Activated T-cell treated with anti-CD3 and anti-CD28 coated beads, Interleukin-2, amount 50 U/mL, for 72 hours (primary cell): ENCODE data around the gene INPP5F. TPM values are rescaled to one million over a fixed set of nuclear protein-coding genes. Genes with fewer than 3 reads are reported as not detected.
A peak's percentile ranks its signal among the peaks of the same experiment; 100 is the strongest.
"Not testable (repeated sequence)": the region's sequence is repeated elsewhere in the genome, so short reads cannot be mapped to it uniquely, and the experiment has no call there.

Source experiments
- ATAC-seq, 2 donors: fragments of 150-1000 bp; cut with Tn5 transposase; replicated peaks in 1 of 2; 2 replicates each; pipeline ENCODE4 v1.10.0; 2021; ENCODE audit warnings: moderate library complexity in 2 of 2, mild to moderate bottlenecking in 1 of 2
- DNase-seq, 2 donors: peaks; one replicate each; pipeline ENCODE4 v3.0.0; 2021 to 2022; ENCODE audit warnings: mixed read lengths in 1 of 2
- H3K27ac Mint-ChIP-seq: one replicate; pipeline ENCODE4 v1.8.0; 2022; ENCODE audit warnings: mild to moderate bottlenecking, moderate library complexity, mixed read lengths
- H3K27me3 Mint-ChIP-seq: one replicate; pipeline ENCODE4 v1.8.0; 2022; ENCODE audit warnings: low read depth, mixed read lengths
- H3K36me3 Mint-ChIP-seq, 2 donors: one replicate each; pipeline ENCODE4 v1.8.0; 2022; ENCODE audit warnings: mixed read lengths in 2 of 2, mild to moderate bottlenecking in 1 of 2; ENCODE audit not compliant: insufficient read depth in 2 of 2
- H3K4me1 Mint-ChIP-seq: one replicate; pipeline ENCODE4 v1.8.0; 2022; ENCODE audit warnings: low read depth, mixed read lengths
- H3K4me3 Mint-ChIP-seq, 2 donors: one replicate each; pipeline ENCODE4 v1.8.0; 2022; ENCODE audit warnings: mild to moderate bottlenecking in 2 of 2, mixed read lengths in 2 of 2, moderate library complexity in 2 of 2
- H3K9me3 Mint-ChIP-seq, 2 donors: one replicate each; pipeline ENCODE4 v1.8.0; 2022; ENCODE audit warnings: mixed read lengths in 2 of 2
- total RNA-seq, 2 donors: library from RNA; stranded (reverse); gene quantifications; one replicate each; pipeline ENCODE4 v1.2.3, GENCODE V29; 2022

INPP5F gene
- total RNA-seq, 2 donors from 2014 or later, result 12.9 to 15.0 TPM

DNA sequence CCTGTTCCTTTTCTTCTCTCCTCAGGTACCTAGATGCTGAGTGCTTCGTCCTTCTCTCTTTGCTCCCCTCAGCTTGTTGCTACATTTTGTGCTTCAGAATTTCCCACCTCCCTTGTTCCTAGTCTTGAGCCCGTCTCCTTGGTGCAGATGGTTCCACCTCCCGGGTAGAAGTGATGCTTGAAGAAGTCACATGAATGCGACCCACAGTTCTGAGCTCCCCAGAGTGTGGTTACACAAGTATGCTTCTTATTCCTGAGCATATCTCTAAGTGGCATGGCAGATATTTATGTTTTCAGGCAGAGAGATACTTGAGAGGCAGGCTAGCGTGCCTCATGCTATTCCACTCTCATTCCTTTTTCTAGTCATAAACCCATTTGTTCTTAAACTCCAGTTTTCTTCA, 34.0 kb downstream of the INPP5F start:
- no peak for ATAC-seq
- H3K9me3 Mint-ChIP-seq, result no peaks in the 10 kb centered on the region

DNA sequence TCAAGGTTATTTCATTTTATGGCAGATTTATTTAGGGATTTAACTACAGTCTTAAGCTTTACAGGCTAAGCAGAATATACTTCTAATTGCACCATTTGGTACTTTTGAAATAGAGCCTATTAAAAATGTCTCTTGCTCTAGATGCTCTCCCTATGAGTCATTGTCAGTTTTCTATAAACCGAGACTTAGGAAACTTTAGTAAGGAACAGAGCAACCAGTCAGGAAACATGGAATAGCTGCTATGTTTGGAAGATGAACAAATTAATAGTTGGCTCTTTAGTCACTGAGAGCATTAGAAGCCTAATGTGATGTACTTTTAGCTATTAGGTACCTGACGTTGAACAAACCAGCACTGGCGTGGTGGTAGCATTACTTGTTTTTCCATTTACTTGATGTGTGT, 35.3 kb downstream of the INPP5F start:
- Mint-ChIP-seq H3K4me3 (no peak overlapping the region), H3K27me3 (no peaks in the 10 kb centered on the region), H3K4me1 (peaks cover 13% of the 10 kb centered on the region), H3K27ac (no peak overlapping the region), H3K36me3 (no peaks in the 10 kb centered on the region), H3K9me3 (no peaks in the 10 kb centered on the region)
- ATAC-seq, result no peak
- DNase-seq, result no peak

More for the DNA sequence above, 34.0 kb downstream of the INPP5F start:
- Mint-ChIP-seq H3K4me3 (no peak overlapping the region), H3K4me1 (peaks cover 13% of the 10 kb centered on the region), H3K27me3 (no peaks in the 10 kb centered on the region), H3K36me3 (no peaks in the 10 kb centered on the region), H3K27ac (peak overlapping the region; percentile 0)
- no peak for DNase-seq

DNA sequence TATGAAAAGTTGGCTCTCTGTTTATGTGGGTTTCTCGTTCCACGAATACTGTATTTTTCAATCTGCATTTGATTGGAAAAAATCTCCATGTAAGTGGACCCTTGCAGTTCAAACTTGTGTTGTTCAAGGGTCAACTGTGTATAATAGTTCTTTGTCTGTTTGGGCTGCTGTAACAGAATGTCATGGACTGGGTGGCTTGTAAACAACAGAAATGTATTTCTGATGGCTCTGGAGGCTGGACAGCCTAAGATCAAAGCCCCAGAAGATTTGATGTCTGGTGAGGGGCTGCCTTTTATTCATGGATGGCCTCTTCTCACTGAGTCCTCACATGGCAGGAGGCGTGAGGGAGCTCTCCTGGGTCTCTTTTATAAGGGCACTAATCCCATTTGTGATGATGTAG, 36.2 kb downstream of the INPP5F start:
- no peak for DNase-seq
- no peak for ATAC-seq
- Mint-ChIP-seq H3K36me3 (no peaks in the 10 kb centered on the region), H3K27ac (no peak overlapping the region), H3K27me3 (no peaks in the 10 kb centered on the region), H3K4me1 (peaks cover 13% of the 10 kb centered on the region), H3K4me3 (no peak overlapping the region), H3K9me3 (no peaks in the 10 kb centered on the region)

DNA sequence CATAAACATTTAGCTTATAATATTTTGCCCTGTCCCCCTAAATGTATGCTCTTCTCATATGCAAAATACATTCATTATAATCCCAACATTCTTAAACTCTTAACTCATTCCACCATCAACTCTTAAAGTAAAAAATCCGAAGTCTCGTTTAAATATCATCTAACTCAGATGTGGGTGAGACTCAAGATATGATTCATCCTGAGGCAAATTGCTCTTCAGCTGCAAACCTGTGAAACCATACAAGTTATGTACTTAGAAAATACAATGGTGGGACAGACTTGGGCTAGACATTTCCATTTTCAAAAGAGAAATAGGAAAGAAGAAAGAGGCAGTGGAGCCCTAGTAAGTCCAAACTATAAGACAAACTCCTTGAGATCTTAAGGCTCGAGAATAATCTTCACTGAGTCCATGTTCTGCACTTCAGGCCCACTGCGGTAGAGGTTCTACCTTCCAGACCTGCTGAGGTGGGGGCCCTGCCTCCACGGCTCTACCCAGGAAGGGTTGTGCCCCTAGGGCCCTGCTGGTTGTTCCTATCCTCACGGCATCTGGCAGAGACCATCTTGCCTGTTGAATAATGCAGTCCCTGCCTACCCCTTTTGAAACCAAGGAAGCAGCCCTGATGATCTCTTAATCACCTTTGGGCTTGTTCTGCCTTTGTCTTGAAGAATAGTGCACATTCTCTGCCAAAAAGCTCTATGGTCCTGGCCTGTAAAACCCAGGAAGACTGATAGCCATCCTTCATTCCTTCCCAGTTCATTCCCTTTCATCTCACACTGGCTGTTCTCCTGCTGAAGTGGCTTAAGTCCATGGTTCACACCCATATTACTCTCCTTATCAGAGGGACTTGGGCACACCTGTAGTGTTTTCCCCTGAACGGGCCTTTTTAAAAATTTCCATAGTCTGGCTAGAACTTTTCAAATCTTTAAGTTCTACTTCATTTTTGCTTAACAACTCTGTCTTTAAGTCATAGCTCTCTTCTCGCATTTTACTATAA, 37.3 kb downstream of the INPP5F start:
- no peaks in the 10 kb centered on the region for H3K27me3 Mint-ChIP-seq
- H3K36me3 Mint-ChIP-seq, result no peaks in the 10 kb centered on the region
- H3K27ac Mint-ChIP-seq, result no peak overlapping the region
- H3K4me1 Mint-ChIP-seq, result peaks cover 13% of the 10 kb centered on the region
- H3K4me3 Mint-ChIP-seq, result peak overlapping the region in 1 of 2 donors; percentile 11
- ATAC-seq (peak; percentile 51 to 71), DNase-seq (no peak)
- no peaks in the 10 kb centered on the region for H3K9me3 Mint-ChIP-seq

DNA sequence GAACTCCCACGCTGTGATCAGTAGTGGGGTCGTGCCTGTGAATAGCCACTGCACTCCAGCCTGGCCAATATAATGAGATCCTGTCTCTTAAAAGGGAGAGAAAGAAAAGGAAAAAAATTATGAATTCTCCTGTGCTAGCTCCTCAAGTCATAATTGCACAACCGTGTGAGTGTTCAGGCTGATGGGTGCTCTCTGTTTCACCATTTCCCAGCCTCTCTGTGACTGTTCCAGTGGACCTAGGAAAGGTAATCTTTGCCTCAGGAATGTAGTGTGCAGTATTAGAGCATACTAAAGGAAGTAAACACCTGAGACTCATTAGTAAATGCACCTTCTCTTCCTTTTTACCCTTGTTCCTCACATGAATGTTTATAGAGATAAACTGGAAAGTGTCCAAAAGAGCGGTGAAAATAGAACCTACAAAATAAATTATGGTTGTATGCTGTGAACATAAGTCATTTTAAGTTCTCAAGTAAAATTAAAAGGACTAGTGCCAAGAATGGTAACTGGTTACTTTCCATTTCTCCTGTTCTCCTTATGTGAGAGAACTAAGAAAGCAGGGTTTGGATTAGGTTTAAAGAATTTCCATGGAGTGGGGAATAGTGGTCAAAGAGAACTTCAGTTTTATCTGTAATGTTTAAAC, 42.7 kb downstream of the INPP5F start:
- H3K27ac Mint-ChIP-seq, result no peak overlapping the region
- DNase-seq, result no peak

DNA sequence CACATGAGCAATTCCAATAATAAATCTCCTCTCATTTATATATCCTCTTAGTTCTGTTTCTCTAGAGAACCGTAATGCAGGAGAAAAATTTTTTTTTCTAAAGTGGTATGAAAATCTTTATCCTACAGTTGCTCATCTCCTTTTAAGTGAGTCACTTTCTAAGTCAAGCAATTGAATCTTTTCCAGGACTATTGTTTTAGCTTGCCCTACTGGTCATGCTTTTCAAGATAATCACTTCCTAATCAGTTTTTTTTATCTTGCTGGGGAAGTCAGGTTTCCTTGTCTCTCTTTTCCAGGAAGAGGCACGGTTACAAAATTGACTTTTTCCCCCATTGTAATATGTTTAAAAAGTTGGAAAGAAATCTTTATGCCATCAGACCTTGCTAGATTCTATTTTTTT, 44.0 kb downstream of the INPP5F start:
- peaks cover 0 to 1% of the 10 kb centered on the region in 2 donors for H3K36me3 Mint-ChIP-seq
- DNase-seq, result no peak
- ATAC-seq, result no peak
- H3K4me3 Mint-ChIP-seq, result no peak overlapping the region
- H3K4me1 Mint-ChIP-seq, result peaks cover 6% of the 10 kb centered on the region
- no peak overlapping the region for H3K27ac Mint-ChIP-seq
- H3K27me3 Mint-ChIP-seq, result no peaks in the 10 kb centered on the region
- no peaks in the 10 kb centered on the region for H3K9me3 Mint-ChIP-seq

More for the DNA sequence above, 42.7 kb downstream of the INPP5F start:
- peaks cover 2% of the 10 kb centered on the region for H3K4me1 Mint-ChIP-seq
- H3K27me3 Mint-ChIP-seq, result no peaks in the 10 kb centered on the region
- H3K9me3 Mint-ChIP-seq, result no peaks in the 10 kb centered on the region
- H3K4me3 Mint-ChIP-seq, result no peak overlapping the region
- no peak for ATAC-seq
- H3K36me3 Mint-ChIP-seq, result peaks cover 0 to 1% of the 10 kb centered on the region in 2 donors

DNA sequence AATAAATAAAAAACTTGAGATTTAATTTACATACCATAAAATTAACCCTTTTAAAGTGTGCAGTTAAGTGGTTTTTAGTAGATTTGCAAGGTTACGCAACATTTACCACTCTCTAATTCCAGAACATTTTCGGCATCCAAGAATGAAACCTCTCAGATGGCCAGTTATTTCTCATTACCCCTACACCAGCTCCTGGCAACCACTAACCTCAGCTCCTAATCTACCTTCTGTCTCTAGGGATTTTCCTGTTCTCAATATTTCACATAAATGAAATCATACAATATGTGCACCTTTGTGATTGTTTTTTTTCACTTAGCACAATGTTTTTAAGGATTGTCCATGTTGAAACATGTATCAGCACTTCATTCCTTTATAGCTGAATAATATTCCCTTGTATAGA, 45.1 kb downstream of the INPP5F start:
- ATAC-seq (no peak), DNase-seq (no peak)
- Mint-ChIP-seq H3K36me3 (peaks cover 0 to 1% of the 10 kb centered on the region in 2 donors), H3K27ac (no peak overlapping the region), H3K9me3 (no peaks in the 10 kb centered on the region), H3K4me1 (peaks cover 13% of the 10 kb centered on the region), H3K27me3 (no peaks in the 10 kb centered on the region), H3K4me3 (no peak overlapping the region)

DNA sequence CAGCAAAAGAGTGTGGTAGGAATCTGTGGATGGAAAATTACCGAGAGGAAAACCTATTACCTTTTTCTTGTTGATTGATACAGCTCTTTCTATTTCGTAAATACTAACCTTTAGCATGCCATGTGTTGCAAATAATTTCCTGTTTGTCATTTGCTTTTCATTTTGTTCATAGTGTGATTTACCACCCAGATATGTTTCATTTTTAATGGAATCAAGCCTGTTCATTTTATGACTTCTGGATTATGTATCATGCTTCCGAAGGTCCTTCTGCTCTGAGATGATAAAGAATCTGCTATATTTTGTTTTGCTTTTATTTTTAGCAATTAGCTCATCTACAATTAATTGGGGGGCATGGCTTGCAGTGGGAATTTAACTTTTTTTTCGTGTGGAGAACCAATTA, 46.5 kb downstream of the INPP5F start:
- Mint-ChIP-seq H3K36me3 (peaks cover 0 to 1% of the 10 kb centered on the region in 2 donors), H3K27me3 (no peaks in the 10 kb centered on the region), H3K4me3 (no peak overlapping the region), H3K4me1 (peaks cover 13% of the 10 kb centered on the region), H3K27ac (peak overlapping the region; percentile 22), H3K9me3 (no peaks in the 10 kb centered on the region)
- no peak for DNase-seq
- ATAC-seq, result no peak

DNA sequence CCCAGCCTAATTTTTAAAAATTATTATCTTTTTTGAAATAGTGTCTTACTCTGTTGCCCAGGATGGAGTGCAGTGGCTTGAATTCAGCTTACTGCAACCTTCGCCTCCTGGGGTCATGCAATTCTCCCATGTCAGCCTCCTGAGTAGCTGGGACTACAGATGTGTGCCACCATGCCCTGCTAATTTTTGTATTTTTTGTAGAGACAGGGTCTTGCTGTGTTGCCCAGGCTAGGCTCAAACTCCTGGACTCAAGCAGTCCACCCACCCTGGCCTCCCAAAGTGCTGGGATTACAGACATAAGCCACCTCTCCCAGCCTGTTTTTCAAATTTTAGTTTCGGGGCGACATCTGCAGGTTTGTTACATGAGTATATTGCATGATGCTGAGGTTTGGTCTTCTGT, 47.2 kb downstream of the INPP5F start:
- H3K4me3 Mint-ChIP-seq, H3K27ac Mint-ChIP-seq, DNase-seq, ATAC-seq, H3K9me3 Mint-ChIP-seq, H3K27me3 Mint-ChIP-seq, H3K36me3 Mint-ChIP-seq: not testable (repeated sequence)
- peaks cover 13% of the 10 kb centered on the region for H3K4me1 Mint-ChIP-seq

DNA sequence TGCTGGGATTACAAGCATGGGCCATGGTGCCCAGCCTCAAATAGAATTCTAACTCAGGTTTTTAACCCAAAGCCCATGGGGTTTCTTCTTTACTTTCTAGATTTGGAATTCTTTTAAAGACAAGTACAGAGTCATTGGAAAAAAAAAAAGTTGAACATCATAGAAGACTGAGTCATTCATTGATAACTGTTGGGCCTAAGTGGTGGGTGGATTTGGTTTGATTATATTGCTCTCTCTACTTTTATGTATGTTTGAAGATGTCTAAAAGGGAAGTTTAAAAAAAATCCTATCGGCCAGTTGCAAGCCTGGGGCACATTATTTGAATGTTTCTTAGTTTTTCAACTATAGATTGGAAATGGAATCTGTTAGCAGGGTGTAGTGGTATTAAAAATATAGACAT, 49.7 kb downstream of the INPP5F start:
- DNase-seq (no peak), ATAC-seq (no peak)
- no peaks in the 10 kb centered on the region for H3K27me3 Mint-ChIP-seq
- H3K27ac Mint-ChIP-seq, result peak overlapping the region; percentile 36
- H3K4me1 Mint-ChIP-seq, result peaks cover 13% of the 10 kb centered on the region
- H3K9me3 Mint-ChIP-seq, result no peaks in the 10 kb centered on the region
- H3K4me3 Mint-ChIP-seq, result peak overlapping the region in 1 of 2 donors; percentile 6
- no peaks in the 10 kb centered on the region for H3K36me3 Mint-ChIP-seq

DNA sequence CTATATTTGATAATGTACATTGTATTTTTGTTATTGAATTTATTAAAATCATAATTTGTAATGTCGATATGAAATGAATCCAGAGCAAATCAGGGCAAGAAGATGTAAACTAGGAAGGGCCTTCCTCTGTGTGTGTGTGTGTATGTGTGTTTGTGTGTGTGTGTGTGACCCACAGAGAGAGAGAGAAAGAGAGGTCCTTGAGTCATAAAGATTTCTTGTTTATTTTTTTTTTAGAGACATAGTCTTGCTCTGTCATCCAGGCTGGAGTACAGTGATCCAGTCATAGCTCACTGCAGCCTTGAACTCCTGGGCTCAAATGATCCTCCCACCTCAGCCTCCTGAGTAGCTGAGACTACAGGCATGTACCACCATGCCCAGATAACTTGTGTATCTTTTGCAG, 50.7 kb downstream of the INPP5F start:
- H3K27ac Mint-ChIP-seq, result no peak overlapping the region
- H3K36me3 Mint-ChIP-seq, result no peaks in the 10 kb centered on the region
- ATAC-seq, result no peak
- H3K4me3 Mint-ChIP-seq, result no peak overlapping the region
- H3K27me3 Mint-ChIP-seq, result no peaks in the 10 kb centered on the region
- DNase-seq, result no peak
- H3K4me1 Mint-ChIP-seq, result peaks cover 13% of the 10 kb centered on the region
- H3K9me3 Mint-ChIP-seq, result no peaks in the 10 kb centered on the region

DNA sequence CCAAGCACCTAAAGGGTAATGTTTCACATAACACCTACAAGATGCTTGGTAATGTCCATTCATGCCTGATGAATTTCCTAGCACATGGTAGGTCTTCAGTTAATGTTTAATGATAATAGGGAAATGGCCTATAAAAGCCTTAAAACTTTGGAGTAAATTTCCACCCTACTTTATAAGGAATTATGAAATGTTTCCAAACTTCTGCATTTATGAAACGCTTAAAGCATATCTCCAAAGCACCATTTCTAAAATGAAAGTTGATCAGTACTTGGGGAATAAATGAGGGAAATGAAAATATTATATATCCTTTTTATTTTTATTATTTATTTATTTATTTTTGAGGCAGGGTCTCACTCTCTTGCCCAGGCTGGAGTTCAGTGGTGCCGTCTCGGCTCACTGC, 51.8 kb downstream of the INPP5F start:
- Mint-ChIP-seq H3K36me3 (no peaks in the 10 kb centered on the region), H3K9me3 (no peaks in the 10 kb centered on the region)

DNA sequence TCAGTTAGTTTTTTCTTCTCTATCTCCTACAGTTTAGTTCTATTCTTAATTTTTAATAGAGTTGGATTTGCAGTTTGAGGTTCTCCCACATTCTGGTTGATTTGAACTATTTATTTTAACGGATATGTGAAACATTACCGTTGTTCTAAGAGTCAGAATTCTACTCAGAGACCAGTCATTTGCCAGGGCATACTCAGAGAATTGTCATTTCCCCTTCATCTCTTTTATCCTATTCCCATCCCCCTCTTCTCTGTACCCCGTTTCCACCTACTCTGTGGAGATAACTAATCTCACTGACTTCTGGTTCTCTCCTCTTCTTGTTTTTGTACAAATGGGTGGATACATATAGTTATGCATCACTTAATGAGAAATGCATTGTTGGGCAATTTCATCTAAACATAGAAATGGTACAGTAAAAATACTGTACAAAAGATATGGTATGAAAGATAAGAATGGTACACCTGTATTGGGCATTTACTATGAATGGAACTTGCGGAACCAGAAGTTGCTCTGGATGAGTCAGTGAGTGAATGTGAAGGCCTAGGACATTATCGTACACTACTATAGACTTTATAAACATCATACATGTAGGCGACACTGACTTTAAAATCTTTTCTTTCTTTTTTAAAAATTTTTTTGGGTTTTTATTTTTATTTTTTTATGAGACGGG, 53.1 kb downstream of the INPP5F start:
- DNase-seq, result no peak
- Mint-ChIP-seq H3K4me3 (no peak overlapping the region), H3K9me3 (no peaks in the 10 kb centered on the region), H3K27me3 (no peaks in the 10 kb centered on the region), H3K27ac (no peak overlapping the region), H3K4me1 (peaks cover 21% of the 10 kb centered on the region), H3K36me3 (no peaks in the 10 kb centered on the region)
- ATAC-seq, result no peak

More for the DNA sequence above, 51.8 kb downstream of the INPP5F start:
- no peak overlapping the region for H3K4me3 Mint-ChIP-seq
- H3K4me1 Mint-ChIP-seq, result peaks cover 13% of the 10 kb centered on the region
- DNase-seq (no peak), ATAC-seq (no peak)
- H3K27ac Mint-ChIP-seq, result no peak overlapping the region
- no peaks in the 10 kb centered on the region for H3K27me3 Mint-ChIP-seq
